GM23338 (cell line): ENCODE results near the gene KISS1R. TPM values are rescaled to one million over a fixed set of nuclear protein-coding genes. Genes with fewer than 3 reads are reported as not detected.

Experiments used
- ATAC-seq: fragments of 200-7000 bp; cut with Tn5 transposase; 3 replicates; pipeline ENCODE4 v1.9.1; 2020
- DNase-seq: peaks from one replicate; pipeline ENCODE4 v3.0.0-alpha.2; 2015; ENCODE audit warnings: low spot score
- H2AFZ ChIP-seq: fragments of 200-600 bp; sonication (generic); 2 replicates; pipeline ENCODE4 v1.8.0; 2016; ENCODE audit warnings: antibody characterized with exemption, mild to moderate bottlenecking, moderate library complexity
- H3F3A ChIP-seq: fragments of 200-600 bp; sonication (generic); replicated peaks from 2 replicates; pipeline ENCODE4 v1.8.0; 2017; ENCODE audit warnings: antibody characterized with exemption, mixed run types, low read depth
- H3K27ac ChIP-seq: fragments of 200-600 bp; sonication (generic); 2 replicates; pipeline ENCODE4 v1.6.1; 2016; ENCODE audit warnings: low read depth
- H3K27me3 ChIP-seq: fragments of 200-600 bp; sonication (generic); 2 replicates; pipeline ENCODE4 v1.8.0; 2016; ENCODE audit warnings: mild to moderate bottlenecking, mixed run types, moderate library complexity; ENCODE audit not compliant: insufficient read depth
- H3K36me3 ChIP-seq: fragments of 200-600 bp; sonication (generic); 2 replicates; pipeline ENCODE4 v1.8.0; 2016; ENCODE audit warnings: mild to moderate bottlenecking; ENCODE audit not compliant: insufficient read depth
- H3K4me1 ChIP-seq: fragments of 200-600 bp; sonication (generic); 2 replicates; pipeline ENCODE4 v1.8.0; 2016; ENCODE audit warnings: mild to moderate bottlenecking, moderate library complexity; ENCODE audit not compliant: insufficient read depth
- H3K4me2 ChIP-seq: fragments of 200-600 bp; sonication (generic); 2 replicates; pipeline ENCODE4 v1.7.1; 2017; ENCODE audit warnings: mixed run types
- H3K4me3 ChIP-seq: fragments of 200-600 bp; sonication (generic); 2 replicates; pipeline ENCODE4 v1.6.1; 2016; ENCODE audit warnings: mixed run types
- H3K79me2 ChIP-seq: fragments of 200-600 bp; sonication (generic); replicated peaks from 2 replicates; pipeline ENCODE4 v1.8.0; 2017; ENCODE audit warnings: mild to moderate bottlenecking; ENCODE audit not compliant: insufficient read depth
- H3K9me2 ChIP-seq: fragments of 200-600 bp; sonication (generic); 2 replicates; pipeline ENCODE4 v1.8.0; 2017; ENCODE audit not compliant: insufficient read depth
- H4K20me1 ChIP-seq: fragments of 200-600 bp; sonication (generic); replicated peaks from 2 replicates; pipeline ENCODE4 v1.8.0; 2017; ENCODE audit warnings: mild to moderate bottlenecking; ENCODE audit not compliant: insufficient read depth
- H3K27ac Mint-ChIP-seq: 2 replicates; pipeline ENCODE4 v1.8.0; 2020; ENCODE audit warnings: inconsistent platforms, mild to moderate bottlenecking, moderate library complexity, mixed read lengths
- H3K27me3 Mint-ChIP-seq: 3 replicates; pipeline ENCODE4 v1.8.0; 2022; ENCODE audit warnings: low read depth, mild to moderate bottlenecking, moderate library complexity, mixed read lengths, inconsistent platforms; ENCODE audit not compliant: insufficient read depth, poor library complexity
- H3K36me3 Mint-ChIP-seq: 3 replicates; pipeline ENCODE4 v1.8.0; 2021; ENCODE audit warnings: low read depth, mild to moderate bottlenecking, inconsistent platforms, moderate library complexity, mixed read lengths
- H3K4me1 Mint-ChIP-seq: 3 replicates; pipeline ENCODE4 v1.8.0; 2020; ENCODE audit warnings: mild to moderate bottlenecking, inconsistent platforms, mixed read lengths
- H3K4me3 Mint-ChIP-seq: 3 replicates; pipeline ENCODE4 v1.8.0; 2021; ENCODE audit warnings: moderate library complexity, mild to moderate bottlenecking, inconsistent platforms, mixed read lengths
- H3K9me3 Mint-ChIP-seq: 3 replicates; pipeline ENCODE4 v1.8.0; 2020; ENCODE audit warnings: moderate library complexity, mild to moderate bottlenecking, inconsistent platforms, mixed read lengths
- CTCF ChIP-seq, 2 experiments: fragments of 200-600 bp in 1 of 2; sonication (generic) in 1 of 2; conservative IDR thresholded peaks; 2 replicates each; pipeline versions ENCODE4 v1.5.1 to v1.6.1; 2016 to 2017; ENCODE audit warnings: antibody characterized with exemption in 2 of 2, low read depth in 2 of 2, mild to moderate bottlenecking in 2 of 2, moderate library complexity in 1 of 2
- ETS1 ChIP-seq: IDR thresholded peaks from 2 replicates; pipeline ENCODE4 v1.6.1; 2016; ENCODE audit warnings: antibody characterized with exemption
- EZH2 ChIP-seq: fragments of 200-600 bp; sonication (generic); IDR thresholded peaks from one replicate; pipeline ENCODE4 v1.8.0; 2017; ENCODE audit warnings: antibody characterized with exemption, mild to moderate bottlenecking, low read depth; ENCODE audit not compliant: unreplicated experiment
- EZH2phosphoT487 ChIP-seq: fragments of 200-600 bp; sonication (generic); IDR thresholded peaks from one replicate; pipeline ENCODE4 v1.8.1; 2018; ENCODE audit warnings: antibody characterized with exemption; ENCODE audit not compliant: unreplicated experiment
- JUNB ChIP-seq: IDR thresholded peaks from one replicate; pipeline ENCODE4 v1.6.1; 2016; ENCODE audit warnings: antibody characterized with exemption; ENCODE audit not compliant: unreplicated experiment
- POLR2AphosphoS5 ChIP-seq: IDR thresholded peaks from 2 replicates; pipeline ENCODE4 v1.6.1; 2016; ENCODE audit warnings: antibody characterized with exemption, low read depth
- STAT1 ChIP-seq: IDR thresholded peaks from one replicate; pipeline ENCODE4 v1.6.1; 2016; ENCODE audit warnings: antibody characterized with exemption; ENCODE audit not compliant: unreplicated experiment
- ZNF114 ChIP-seq: fragments of 250-450 bp; sonication (Bioruptor Pico); IDR thresholded peaks from 2 replicates; pipeline ENCODE4 v1.5.0; 2020; ENCODE audit warnings: mild to moderate bottlenecking, moderate library complexity
- ZNF331 ChIP-seq: fragments of 250-450 bp; sonication (Bioruptor Pico); IDR thresholded peaks from 2 replicates; pipeline ENCODE4 v1.5.0; 2020; ENCODE audit warnings: low read depth, mild to moderate bottlenecking, moderate library complexity
- ZNF462 ChIP-seq: fragments of 250-450 bp; sonication (Bioruptor Pico); IDR thresholded peaks from 2 replicates; pipeline ENCODE4 v1.5.0; 2020; ENCODE audit warnings: mild to moderate bottlenecking, moderate library complexity
- polyA plus RNA-seq: library from polyadenylated mRNA; unstranded; fragments of >200 nt; fragmentation: Nextera tagmentation; extraction: Ambion mirVana; gene quantifications from 2 replicates; pipeline ENCODE4 v1.2.1, GENCODE V29; 2016
- total RNA-seq: library from RNA; depleted of rRNA; stranded (reverse); fragments of >200 nt; shearing (Covaris generic); gene quantifications from 2 replicates; pipeline ENCODE4 v1.2.3, GENCODE V29; 2014
- TF ChIP-seq, protein P1 (sequence below): IDR thresholded peaks from one replicate; pipeline ENCODE4 v1.6.1; 2018; ENCODE audit warnings: antibody characterized with exemption; ENCODE audit not compliant: unreplicated experiment

The KISS1R gene
- total and polyA plus RNA-seq, 2 experiments from 2014 or later = 0.78 to 4.0 TPM

GRCh38 chr19:960601-960938 is 43.4 kb downstream of the KISS1R start:
- Mint-ChIP-seq H3K27me3 (peaks cover 20% of the 10 kb centered on the region), H3K9me3 (peaks cover 5% of the 10 kb centered on the region; the same call in 2 of the 3 replicates), H3K4me1 (peaks cover 20% of the 10 kb centered on the region), H3K36me3 (peaks cover 35% of the 10 kb centered on the region), H3K4me3 (no peak overlapping the region), H3K27ac (no peak overlapping the region)
- peaks cover 6% of the 10 kb centered on the region; the same call in 1 of the 2 replicates for H3K79me2 ChIP-seq
- no peak for ATAC-seq
- H3K27me3 ChIP-seq = no peaks in the 10 kb centered on the region
- H3K4me2 ChIP-seq = no peak overlapping the region
- no peaks in the 10 kb centered on the region for H4K20me1 ChIP-seq
- no peak for DNase-seq
- TF ChIP-seq EZH2phosphoT487 (no peak), ZNF114 (no peak), ETS1 (no peak), ZNF462 (CRISPR knock-in tag) (no peak), ZNF331 (no peak), EZH2 (no peak), POLR2AphosphoS5 (no peak), STAT1 (no peak), JUNB (no peak), CTCF (conservative IDR thresholded peaks at IDR 0.05; ENCODE audit: low read depth in 2 of 2) (no peak)
- TF ChIP-seq, protein P1, sequence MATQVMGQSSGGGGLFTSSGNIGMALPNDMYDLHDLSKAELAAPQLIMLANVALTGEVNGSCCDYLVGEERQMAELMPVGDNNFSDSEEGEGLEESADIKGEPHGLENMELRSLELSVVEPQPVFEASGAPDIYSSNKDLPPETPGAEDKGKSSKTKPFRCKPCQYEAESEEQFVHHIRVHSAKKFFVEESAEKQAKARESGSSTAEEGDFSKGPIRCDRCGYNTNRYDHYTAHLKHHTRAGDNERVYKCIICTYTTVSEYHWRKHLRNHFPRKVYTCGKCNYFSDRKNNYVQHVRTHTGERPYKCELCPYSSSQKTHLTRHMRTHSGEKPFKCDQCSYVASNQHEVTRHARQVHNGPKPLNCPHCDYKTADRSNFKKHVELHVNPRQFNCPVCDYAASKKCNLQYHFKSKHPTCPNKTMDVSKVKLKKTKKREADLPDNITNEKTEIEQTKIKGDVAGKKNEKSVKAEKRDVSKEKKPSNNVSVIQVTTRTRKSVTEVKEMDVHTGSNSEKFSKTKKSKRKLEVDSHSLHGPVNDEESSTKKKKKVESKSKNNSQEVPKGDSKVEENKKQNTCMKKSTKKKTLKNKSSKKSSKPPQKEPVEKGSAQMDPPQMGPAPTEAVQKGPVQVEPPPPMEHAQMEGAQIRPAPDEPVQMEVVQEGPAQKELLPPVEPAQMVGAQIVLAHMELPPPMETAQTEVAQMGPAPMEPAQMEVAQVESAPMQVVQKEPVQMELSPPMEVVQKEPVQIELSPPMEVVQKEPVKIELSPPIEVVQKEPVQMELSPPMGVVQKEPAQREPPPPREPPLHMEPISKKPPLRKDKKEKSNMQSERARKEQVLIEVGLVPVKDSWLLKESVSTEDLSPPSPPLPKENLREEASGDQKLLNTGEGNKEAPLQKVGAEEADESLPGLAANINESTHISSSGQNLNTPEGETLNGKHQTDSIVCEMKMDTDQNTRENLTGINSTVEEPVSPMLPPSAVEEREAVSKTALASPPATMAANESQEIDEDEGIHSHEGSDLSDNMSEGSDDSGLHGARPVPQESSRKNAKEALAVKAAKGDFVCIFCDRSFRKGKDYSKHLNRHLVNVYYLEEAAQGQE = no peak
- H3F3A ChIP-seq = peaks cover 8% of the 10 kb centered on the region; the same call in 1 of the 2 replicates
- H3K4me1 ChIP-seq = peaks cover 11% of the 10 kb centered on the region; the same call in 1 of the 2 replicates
- H3K9me2 ChIP-seq = no peaks in the 10 kb centered on the region
- H3K4me3 ChIP-seq = no peak overlapping the region
- peaks cover 7% of the 10 kb centered on the region for H3K36me3 ChIP-seq
- no peak overlapping the region for H3K27ac ChIP-seq
- H2AFZ ChIP-seq = no peak overlapping the region
